SK-N-SH (cell line): ENCODE results near the gene GAN. TPM values are rescaled to one million over a fixed set of nuclear protein-coding genes. Genes with fewer than 3 reads are reported as not detected.

Source experiments
- CTCF ChIA-PET: fragments of 300-600, 350-600 bp; formaldehyde crosslinking; extraction: SDS; loops from one replicate; lab custom pipeline; 2021; lab: Yijun Ruan, JAX
- POLR2A ChIA-PET: fragments of 350-600 bp; sonication (Branson Sonifier 250); formaldehyde crosslinking; extraction: SDS; loops from one replicate; lab custom pipeline; 2020; ENCODE audit warnings: antibody characterized with exemption, inconsistent platforms; lab: Yijun Ruan, JAX
- DNase-seq: peaks from one replicate; pipeline ENCODE4 v3.0.0; 2012
- H2AFZ ChIP-seq: fragments of 200-600 bp; sonication (generic); 2 replicates; pipeline ENCODE4 v1.8.1; 2016; ENCODE audit warnings: antibody characterized with exemption, mild to moderate bottlenecking, low read depth
- H3F3A ChIP-seq: fragments of 200-600 bp; sonication (generic); replicated peaks from 2 replicates; pipeline ENCODE3; 2016; ENCODE audit warnings: antibody characterized with exemption, mild to moderate bottlenecking; ENCODE audit not compliant: insufficient read depth
- H3K27ac ChIP-seq, 2 experiments: fragments of 200-500 bp in 1 of 2; fragments of 200-600 bp in 1 of 2; sonication (Bioruptor generic) in 1 of 2; sonication (generic), shearing (Covaris generic) in 1 of 2; 2 replicates each; pipeline versions ENCODE4 v1.5.1 to v1.6.1; 2014 to 2016; ENCODE audit warnings: low read depth in 2 of 2, inconsistent platforms in 1 of 2, low read length in 1 of 2, mild to moderate bottlenecking in 1 of 2, mixed read lengths in 1 of 2
- H3K27me3 ChIP-seq: fragments of 200-600 bp; sonication (generic), shearing (Covaris generic); 2 replicates; pipeline ENCODE4 v1.6.1; 2016; ENCODE audit warnings: mixed run types; ENCODE audit not compliant: insufficient read depth
- H3K36me3 ChIP-seq, 2 experiments: fragments of 200-500 bp in 1 of 2; fragments of 200-600 bp in 1 of 2; sonication (Bioruptor generic) in 1 of 2; sonication (generic) in 1 of 2; replicated peaks in 1 of 2; 2 replicates each; pipeline versions ENCODE3 to v1.5.1; 2014 to 2016; ENCODE audit warnings: low read length in 1 of 2, mild to moderate bottlenecking in 1 of 2; ENCODE audit not compliant: insufficient read depth in 2 of 2, control insufficient read depth in 1 of 2
- H3K4me1 ChIP-seq, 2 experiments: fragments of 200-500 bp in 1 of 2; fragments of 200-600 bp in 1 of 2; sonication (Bioruptor generic) in 1 of 2; sonication (generic), shearing (Covaris generic) in 1 of 2; 2 replicates each; pipeline versions ENCODE4 v1.5.1 to v1.6.1; 2014 to 2016; ENCODE audit warnings: low read depth in 1 of 2, low read length in 1 of 2, mixed run types in 1 of 2; ENCODE audit not compliant: insufficient read depth in 2 of 2, control insufficient read depth in 1 of 2
- H3K4me2 ChIP-seq: fragments of 200-600 bp; sonication (generic), shearing (Covaris generic); 2 replicates; pipeline ENCODE4 v1.6.1; 2017; ENCODE audit warnings: mixed run types
- H3K4me3 ChIP-seq, 2 experiments: fragments of 200-500 bp in 1 of 2; fragments of 200-600 bp in 1 of 2; sonication (Bioruptor generic) in 1 of 2; sonication (generic), shearing (Covaris generic) in 1 of 2; 2 replicates each; pipeline versions ENCODE4 v1.5.1 to v1.8.1; 2014 to 2016; ENCODE audit warnings: low read depth in 2 of 2, inconsistent platforms in 1 of 2, low read length in 1 of 2, mild to moderate bottlenecking in 1 of 2, mixed read lengths in 1 of 2, moderate library complexity in 1 of 2
- H3K79me2 ChIP-seq: fragments of 200-600 bp; sonication (generic); 2 replicates; pipeline ENCODE4 v1.8.1; 2017; ENCODE audit warnings: mild to moderate bottlenecking; ENCODE audit not compliant: insufficient read depth
- H3K9ac ChIP-seq: fragments of 200-600 bp; sonication (generic); 2 replicates; pipeline ENCODE4 v1.6.1; 2017; ENCODE audit warnings: mixed run types
- H3K9me2 ChIP-seq: fragments of 200-600 bp; sonication (generic); 2 replicates; pipeline ENCODE4 v1.6.1; 2017; ENCODE audit warnings: mixed run types
- H3K9me3 ChIP-seq: fragments of 200-600 bp; sonication (generic); 2 replicates; pipeline ENCODE4 v1.6.1; 2017; ENCODE audit warnings: mixed run types, mild to moderate bottlenecking, moderate library complexity
- H4K20me1 ChIP-seq: fragments of 200-600 bp; sonication (generic); 2 replicates; pipeline ENCODE4 v1.6.1; 2017; ENCODE audit warnings: mild to moderate bottlenecking, mixed run types; ENCODE audit not compliant: insufficient read depth
- FOSL2 ChIP-seq: IDR thresholded peaks from 2 replicates; pipeline ENCODE4 v1.4.0; 2012; ENCODE audit warnings: low read depth, mild to moderate bottlenecking, moderate library complexity, borderline replicate concordance
- FOXJ3 ChIP-seq: sonication (generic); formaldehyde crosslinking; IDR thresholded peaks from 2 replicates; pipeline ENCODE4 v1.5.1; 2020; ENCODE audit warnings: mild to moderate bottlenecking, missing genetic modification reagents
- FOXM1 ChIP-seq: IDR thresholded peaks from 2 replicates; pipeline ENCODE4 v1.4.0; 2012; ENCODE audit warnings: low read depth, mild to moderate bottlenecking
- GABPA ChIP-seq: IDR thresholded peaks from 2 replicates; pipeline ENCODE4 v1.4.0; 2012; ENCODE audit warnings: low read depth, mild to moderate bottlenecking
- GATA2 ChIP-seq: sonication (generic); formaldehyde crosslinking; IDR thresholded peaks from 2 replicates; pipeline ENCODE4 v1.5.0; 2020; ENCODE audit warnings: mild to moderate bottlenecking, missing genetic modification reagents
- MXI1 ChIP-seq: IDR thresholded peaks from 2 replicates; pipeline ENCODE4 v1.6.1; 2012; ENCODE audit warnings: mild to moderate bottlenecking, low read depth, low read length, improper control_type of control experiment
- PBX3 ChIP-seq: IDR thresholded peaks from 2 replicates; pipeline ENCODE4; 2012
- POLR2AphosphoS5 ChIP-seq: IDR thresholded peaks from 2 replicates; pipeline ENCODE4 v1.6.1; 2012; ENCODE audit warnings: low read depth, low read length
- RXRA ChIP-seq: IDR thresholded peaks from 2 replicates; pipeline ENCODE4 v1.4.0; 2012; ENCODE audit warnings: low read depth, mild to moderate bottlenecking, borderline replicate concordance
- SIN3A ChIP-seq: IDR thresholded peaks from 2 replicates; pipeline ENCODE4 v1.6.1; 2012; ENCODE audit warnings: low read depth, mild to moderate bottlenecking, low read length, moderate library complexity, borderline replicate concordance
- TAF1 ChIP-seq: IDR thresholded peaks from 2 replicates; pipeline ENCODE4 v1.6.1; 2012; ENCODE audit warnings: low read depth, mild to moderate bottlenecking, low read length, moderate library complexity, borderline replicate concordance
- YY1 ChIP-seq: IDR thresholded peaks from 2 replicates; pipeline ENCODE4 v1.4.0; 2012; ENCODE audit warnings: low read depth, mild to moderate bottlenecking
- WGBS: methylation state at CpG from one replicate; pipeline ENCODE4 v1.1.6; 2017; ENCODE audit warnings: low lambda C conversion rate; 5-methylcytosine and 5-hydroxymethylcytosine counted together
- polyA plus RNA-seq, 3 experiments: library from polyadenylated mRNA; depleted of rRNA; stranded (reverse); fragments of >200 nt; gene quantifications; 2 replicates each; pipeline ENCODE4 v1.2.3, GENCODE V29; 2012
- TF ChIP-seq, protein P1 (sequence below): IDR thresholded peaks from 2 replicates; pipeline ENCODE4 v1.4.0; 2012; ENCODE audit warnings: low read depth, borderline replicate concordance
- TF ChIP-seq, protein P2 (sequence below): IDR thresholded peaks from 2 replicates; pipeline ENCODE4 v1.6.1; 2012; ENCODE audit warnings: mild to moderate bottlenecking, low read depth, low read length, moderate library complexity

The GAN gene
- polyA plus RNA-seq, 1 of the 3 experiments (the other 2 are of a cell fraction) = 0.79 TPM

GRCh38 chr16:81265658-81266451 lies 48.9 kb upstream of the GAN start:
- Histone ChIP-seq H3K9me3 (no peaks in the 10 kb centered on the region), H3K9ac (no peak overlapping the region), H3F3A (no peaks in the 10 kb centered on the region), H3K4me2 (no peak overlapping the region), H3K79me2 (no peaks in the 10 kb centered on the region), H4K20me1 (no peaks in the 10 kb centered on the region), H3K27me3 (no peaks in the 10 kb centered on the region), H2AFZ (no peak overlapping the region), H3K9me2 (no peaks in the 10 kb centered on the region), H3K4me3 (no peak overlapping the region), H3K36me3 (no peaks in the 10 kb centered on the region), H3K4me1 (no peaks in the 10 kb centered on the region; a peak in 1 of 4 replicates), H3K27ac (no peak overlapping the region)
- ChIA-PET CTCF (no interaction called here), POLR2A (no interaction called here)
- TF ChIP-seq FOXJ3 (no peak), SIN3A (no peak), YY1 (no peak), MXI1 (no peak), POLR2AphosphoS5 (no peak), GABPA (no peak), FOXM1 (no peak), TAF1 (no peak), GATA2 (CRISPR knock-in tag) (no peak), RXRA (no peak), PBX3 (no peak), FOSL2 (no peak)
- TF ChIP-seq, protein P1, sequence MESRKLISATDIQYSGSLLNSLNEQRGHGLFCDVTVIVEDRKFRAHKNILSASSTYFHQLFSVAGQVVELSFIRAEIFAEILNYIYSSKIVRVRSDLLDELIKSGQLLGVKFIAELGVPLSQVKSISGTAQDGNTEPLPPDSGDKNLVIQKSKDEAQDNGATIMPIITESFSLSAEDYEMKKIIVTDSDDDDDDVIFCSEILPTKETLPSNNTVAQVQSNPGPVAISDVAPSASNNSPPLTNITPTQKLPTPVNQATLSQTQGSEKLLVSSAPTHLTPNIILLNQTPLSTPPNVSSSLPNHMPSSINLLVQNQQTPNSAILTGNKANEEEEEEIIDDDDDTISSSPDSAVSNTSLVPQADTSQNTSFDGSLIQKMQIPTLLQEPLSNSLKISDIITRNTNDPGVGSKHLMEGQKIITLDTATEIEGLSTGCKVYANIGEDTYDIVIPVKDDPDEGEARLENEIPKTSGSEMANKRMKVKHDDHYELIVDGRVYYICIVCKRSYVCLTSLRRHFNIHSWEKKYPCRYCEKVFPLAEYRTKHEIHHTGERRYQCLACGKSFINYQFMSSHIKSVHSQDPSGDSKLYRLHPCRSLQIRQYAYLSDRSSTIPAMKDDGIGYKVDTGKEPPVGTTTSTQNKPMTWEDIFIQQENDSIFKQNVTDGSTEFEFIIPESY = no peak
- TF ChIP-seq, protein P2, sequence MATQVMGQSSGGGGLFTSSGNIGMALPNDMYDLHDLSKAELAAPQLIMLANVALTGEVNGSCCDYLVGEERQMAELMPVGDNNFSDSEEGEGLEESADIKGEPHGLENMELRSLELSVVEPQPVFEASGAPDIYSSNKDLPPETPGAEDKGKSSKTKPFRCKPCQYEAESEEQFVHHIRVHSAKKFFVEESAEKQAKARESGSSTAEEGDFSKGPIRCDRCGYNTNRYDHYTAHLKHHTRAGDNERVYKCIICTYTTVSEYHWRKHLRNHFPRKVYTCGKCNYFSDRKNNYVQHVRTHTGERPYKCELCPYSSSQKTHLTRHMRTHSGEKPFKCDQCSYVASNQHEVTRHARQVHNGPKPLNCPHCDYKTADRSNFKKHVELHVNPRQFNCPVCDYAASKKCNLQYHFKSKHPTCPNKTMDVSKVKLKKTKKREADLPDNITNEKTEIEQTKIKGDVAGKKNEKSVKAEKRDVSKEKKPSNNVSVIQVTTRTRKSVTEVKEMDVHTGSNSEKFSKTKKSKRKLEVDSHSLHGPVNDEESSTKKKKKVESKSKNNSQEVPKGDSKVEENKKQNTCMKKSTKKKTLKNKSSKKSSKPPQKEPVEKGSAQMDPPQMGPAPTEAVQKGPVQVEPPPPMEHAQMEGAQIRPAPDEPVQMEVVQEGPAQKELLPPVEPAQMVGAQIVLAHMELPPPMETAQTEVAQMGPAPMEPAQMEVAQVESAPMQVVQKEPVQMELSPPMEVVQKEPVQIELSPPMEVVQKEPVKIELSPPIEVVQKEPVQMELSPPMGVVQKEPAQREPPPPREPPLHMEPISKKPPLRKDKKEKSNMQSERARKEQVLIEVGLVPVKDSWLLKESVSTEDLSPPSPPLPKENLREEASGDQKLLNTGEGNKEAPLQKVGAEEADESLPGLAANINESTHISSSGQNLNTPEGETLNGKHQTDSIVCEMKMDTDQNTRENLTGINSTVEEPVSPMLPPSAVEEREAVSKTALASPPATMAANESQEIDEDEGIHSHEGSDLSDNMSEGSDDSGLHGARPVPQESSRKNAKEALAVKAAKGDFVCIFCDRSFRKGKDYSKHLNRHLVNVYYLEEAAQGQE = no peak
- no peak for DNase-seq
- 70% methylated on average over 3 of the region's 5 CpGs for WGBS
